T-helper 1 cell (primary cell): ENCODE results near the gene NFKBIE.

Source experiments
- DNase-seq, 5 donors: peaks; one replicate each; pipeline ENCODE4 v3.0.0-alpha.2; 2012 to 2020

NFKBIE gene

GRCh38 chr6:44257025-44257752 is 8.2 kb downstream of the NFKBIE start, which contains the start of gene SLC35B2:
Gene SLC35B2 (minus strand): TSS chr6:44257528. CDS start chr6:44257410, 118 bp downstream.
- DNase-seq = peak; percentile 46 to 70 (median 53)

GRCh38 chr6:44256775-44257024 is 8.7 kb downstream of the NFKBIE start:
- DNase-seq = no peak

- no peak for DNase-seq
Measured at GRCh38 chr6:44255871-44256774, 9.2 kb downstream of the NFKBIE start.

GRCh38 chr6:44255105-44255808 is 10.1 kb downstream of the NFKBIE start:
- DNase-seq = no peak

- no peak for DNase-seq
Measured at GRCh38 chr6:44254191-44255104, 10.9 kb downstream of the NFKBIE start.

- DNase-seq = peak in 4 of 5 donors; percentile 47 to 65 (median 50)
Measured at GRCh38 chr6:44253307-44254101, 11.8 kb downstream of the NFKBIE start.

- DNase-seq = no peak
Measured at GRCh38 chr6:44251576-44252524, 13.5 kb downstream of the NFKBIE start.

GRCh38 chr6:44250718-44251123 is 14.6 kb downstream of the NFKBIE start:
- no peak for DNase-seq

- DNase-seq = no peak
Measured at GRCh38 chr6:44250067-44250717, 15.2 kb downstream of the NFKBIE start.

GRCh38 chr6:44249082-44249748 is 16.1 kb downstream of the NFKBIE start:
- no peak for DNase-seq

GRCh38 chr6:44248579-44248978 is 16.8 kb downstream of the NFKBIE start:
- DNase-seq = no peak

- peak; percentile 71 to 87 (median 80) for DNase-seq
Measured at GRCh38 chr6:44247338-44248302, 17.7 kb downstream of the NFKBIE start.

GRCh38 chr6:44246663-44247337 is 18.6 kb downstream of the NFKBIE start, which contains the start of gene HSP90AB1:
Gene HSP90AB1 (plus strand): TSS chr6:44247101. CDS start chr6:44248630, 1,529 bp downstream.
- peak; percentile 90 to 99 (median 94) for DNase-seq

GRCh38 chr6:44245912-44246662 is 19.3 kb downstream of the NFKBIE start:
- peak; percentile 67 to 85 (median 72) for DNase-seq

- DNase-seq = no peak
Measured at GRCh38 chr6:44245391-44245911, 19.9 kb downstream of the NFKBIE start.

- no peak for DNase-seq
Measured at GRCh38 chr6:44243345-44243744, 22.0 kb downstream of the NFKBIE start.
